K562 (cell line): ENCODE data around the gene TFPT. TPM values are rescaled to one million over a fixed set of nuclear protein-coding genes. Genes with fewer than 3 reads are reported as not detected.

ENCODE experiments used
- CBX3 ChIP-seq, 2 experiments: IDR thresholded peaks; 1 replicate in 1 of 2; 2 replicates in 1 of 2; pipeline ENCODE4 v1.6.1; 2012; ENCODE audit warnings: inconsistent platforms in 2 of 2, low read length in 2 of 2, borderline replicate concordance in 1 of 2, control low read depth in 1 of 2
- CHD2 ChIP-seq: IDR thresholded peaks from 2 replicates; pipeline ENCODE4 v1.6.1; 2011; ENCODE audit warnings: low read depth, low read length
- CXXC5 ChIP-seq: fragments of 250-450 bp; sonication (Bioruptor Pico); IDR thresholded peaks from 2 replicates; pipeline ENCODE4 v1.8.0; 2022; ENCODE audit warnings: inconsistent platforms, mild to moderate bottlenecking, moderate library complexity
- JUND ChIP-seq, 2 experiments: IDR thresholded peaks; 2 replicates in 1 of 2; 3 replicates in 1 of 2; pipeline ENCODE4 v1.6.1; 2011; ENCODE audit warnings: borderline replicate concordance in 2 of 2, low read depth in 2 of 2, low read length in 2 of 2, improper control_type of control experiment in 1 of 2, missing biosample characterization in 1 of 2, missing genetic modification characterization in 1 of 2, missing genetic modification reagents in 1 of 2
- NEUROD1 ChIP-seq: fragments of 150-350 bp; IDR thresholded peaks from 2 replicates; pipeline ENCODE4 v1.6.1; 2014; ENCODE audit warnings: borderline replicate concordance, low read length, low read depth; ENCODE audit not compliant: partially characterized antibody
- NFYB ChIP-seq: IDR thresholded peaks from 2 replicates; pipeline ENCODE4 v1.6.1; 2011; ENCODE audit warnings: mild to moderate bottlenecking, moderate library complexity; ENCODE audit not compliant: insufficient read length; ENCODE audit errors: extremely low read depth
- PHF8 ChIP-seq: fragments of 200-600 bp; sonication (generic); IDR thresholded peaks from 2 replicates; pipeline ENCODE4 v1.6.1; 2012; ENCODE audit warnings: mixed run types, mild to moderate bottlenecking, inconsistent platforms, low read length, moderate library complexity, borderline replicate concordance
- PHTF2 ChIP-seq: fragments of 250-450 bp; sonication (Bioruptor Pico); IDR thresholded peaks from 2 replicates; pipeline ENCODE4 v1.5.0; 2021; ENCODE audit warnings: mild to moderate bottlenecking
- SRF ChIP-seq, 2 experiments: fragments of 250-450, 450-650 bp in 1 of 2; sonication (Bioruptor Pico) in 1 of 2; sonication (generic) in 1 of 2; formaldehyde crosslinking; IDR thresholded peaks; 2 replicates each; pipeline versions ENCODE4 v1.5.0 to v1.5.1; 2020 to 2022; ENCODE audit warnings: mild to moderate bottlenecking in 1 of 2, missing genetic modification reagents in 1 of 2
- TFAM ChIP-seq: fragments of 250-450 bp; sonication (Bioruptor Pico); conservative IDR thresholded peaks from 2 replicates; pipeline ENCODE4 v1.5.0; 2021; ENCODE audit warnings: mild to moderate bottlenecking, moderate library complexity
- U2AF2 ChIP-seq: fragments of 200-400 bp; formaldehyde crosslinking; optimal IDR thresholded peaks from 2 replicates; pipeline ENCODE3; 2017; ENCODE audit warnings: low read depth, mild to moderate bottlenecking, low read length
- polyA plus RNA-seq, 8 experiments: library from polyadenylated mRNA; depleted of rRNA in 4 of 8; stranded (reverse) in 5 of 8; unstranded in 3 of 8; fragments of >200 nt; fragmentation: Nextera tagmentation in 2 of 8; fragmentation: Illumina TruSeq in 1 of 8; extraction: Ambion mirVana in 2 of 8; extraction: Trizol in 1 of 8; gene quantifications; 2 replicates each; pipeline versions ENCODE4 v1.2.1 to v1.2.3, GENCODE V29; 2011 to 2014; ENCODE audit warnings: inconsistent platforms in 1 of 8, missing spikeins in 1 of 8
- total RNA-seq, 7 experiments: library from RNA; depleted of rRNA in 6 of 7; stranded (reverse); fragments of >200 nt in 6 of 7; fragmentation: Illumina TruSeq in 2 of 7; extraction: Trizol in 2 of 7; gene quantifications; 2 replicates each; pipeline versions ENCODE4 v1.2.1 to v1.2.3, GENCODE V29; 2011 to 2021; ENCODE audit warnings: low replicate concordance in 1 of 7
- TF ChIP-seq, protein P1 (sequence below), 2 experiments: IDR thresholded peaks; 2 replicates each; pipeline ENCODE4 v1.6.1; 2011; ENCODE audit warnings: borderline replicate concordance in 1 of 2, control low read depth in 1 of 2, low read depth in 1 of 2, low read length in 1 of 2, mild to moderate bottlenecking in 1 of 2, mixed read lengths in 1 of 2, moderate library complexity in 1 of 2; ENCODE audit not compliant: insufficient read depth in 1 of 2, insufficient read length in 1 of 2, poor library complexity in 1 of 2, severe bottlenecking in 1 of 2; ENCODE audit errors: extremely low read depth in 1 of 2
- TF ChIP-seq, protein P2 (sequence below): sonication (generic); formaldehyde crosslinking; IDR thresholded peaks from 2 replicates; pipeline ENCODE4 v1.8.0; 2022; ENCODE audit warnings: mild to moderate bottlenecking, missing genetic modification reagents
- TF ChIP-seq, protein P3 (sequence below): fragments of 200-800 bp; sonication (Bioruptor generic); IDR thresholded peaks from 2 replicates; pipeline ENCODE4 v1.6.1; 2017; ENCODE audit warnings: missing genetic modification characterization, missing compliant biosample characterization
- TF ChIP-seq, protein P4 (sequence below): fragments of 450-650 bp; IDR thresholded peaks from 2 replicates; pipeline ENCODE4 v1.6.1; 2017; ENCODE audit warnings: antibody characterized with exemption

TFPT gene
- total and polyA plus RNA-seq, 9 of the 15 experiments (the other 6 are each of a cell fraction or from before 2014, with no cell fraction given): 0.72 to 16.4 (median 9.2) TPM

DNA sequence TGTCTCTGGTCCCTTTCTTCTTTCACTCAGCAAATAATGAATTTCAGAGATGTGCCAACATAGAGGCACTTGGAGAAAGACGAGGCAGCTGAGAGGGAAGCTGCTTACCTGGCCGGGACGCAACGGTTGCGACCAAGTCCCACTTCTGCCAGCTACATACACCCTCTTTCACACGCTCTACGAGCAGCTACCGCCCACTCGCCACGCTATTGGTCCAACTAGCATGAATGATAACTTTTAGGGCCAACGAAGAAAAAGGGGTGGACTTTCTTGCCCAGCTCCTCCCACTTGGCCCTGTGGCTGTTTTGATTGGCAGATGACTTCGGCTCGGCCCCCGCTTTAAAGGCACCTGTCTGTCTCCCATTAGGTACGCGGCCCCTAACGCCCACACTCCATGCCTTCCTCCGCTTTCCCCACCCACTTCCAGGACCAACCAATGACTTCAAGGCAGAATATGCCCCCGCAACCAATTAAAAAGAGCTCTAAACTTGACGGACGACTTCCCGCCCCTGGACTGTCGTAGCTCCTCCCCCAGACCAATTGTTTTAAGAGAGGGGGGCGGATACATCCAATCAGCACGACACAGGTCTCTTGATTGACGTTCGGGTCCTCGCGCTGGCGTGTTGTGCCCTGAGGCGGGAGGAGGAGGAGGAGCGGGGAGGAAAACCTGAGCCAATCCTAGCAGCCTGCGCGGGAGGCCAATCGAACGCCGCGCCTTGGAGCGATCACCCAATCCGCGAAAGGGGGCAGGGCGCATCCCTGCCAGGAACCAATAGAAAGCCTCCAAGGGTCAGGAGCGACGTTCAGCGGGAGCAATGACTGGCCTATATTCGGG lies 21.6 kb upstream of the TFPT start (continued):
- TF ChIP-seq CBX3 (IDR thresholded peaks at IDR 0.05; ENCODE audit: borderline replicate concordance in 1 of 2, low read length in 2 of 2) (no peak), NEUROD1 (peak; percentile 100), NFYB (peak; percentile 98), JUND (IDR thresholded peaks at IDR 0.05; ENCODE audit: borderline replicate concordance, low read depth, low read length) (0 out of 2 replicates have a peak, but pooled peaks have one; percentile 14), JUND (tag; IDR thresholded peaks at IDR 0.05; ENCODE audit: borderline replicate concordance, low read depth, low read length) (no peak), SRF (CRISPR knock-in tag; IDR thresholded peaks at IDR 0.05) (peak in 1 of 2 experiments; percentile 13; a peak in 1 of 4 replicates), U2AF2 (no peak), CHD2 (peak; percentile 93), CXXC5 (CRISPR knock-in tag) (no peak; the same call in none of the 2 replicates), TFAM (no peak), PHTF2 (no peak), PHF8 (peak; percentile 52; the same call in 1 of the 2 replicates)
- TF ChIP-seq, protein P1, sequence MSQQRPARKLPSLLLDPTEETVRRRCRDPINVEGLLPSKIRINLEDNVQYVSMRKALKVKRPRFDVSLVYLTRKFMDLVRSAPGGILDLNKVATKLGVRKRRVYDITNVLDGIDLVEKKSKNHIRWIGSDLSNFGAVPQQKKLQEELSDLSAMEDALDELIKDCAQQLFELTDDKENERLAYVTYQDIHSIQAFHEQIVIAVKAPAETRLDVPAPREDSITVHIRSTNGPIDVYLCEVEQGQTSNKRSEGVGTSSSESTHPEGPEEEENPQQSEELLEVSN (IDR thresholded peaks at IDR 0.05; ENCODE audit: borderline replicate concordance in 1 of 2, extremely low read depth in 1 of 2, insufficient read depth in 1 of 2, insufficient read length in 1 of 2, low read depth in 1 of 2, low read length in 1 of 2, poor library complexity in 1 of 2, severe bottlenecking in 1 of 2): peak; percentile 5 to 42
- TF ChIP-seq, protein P2, sequence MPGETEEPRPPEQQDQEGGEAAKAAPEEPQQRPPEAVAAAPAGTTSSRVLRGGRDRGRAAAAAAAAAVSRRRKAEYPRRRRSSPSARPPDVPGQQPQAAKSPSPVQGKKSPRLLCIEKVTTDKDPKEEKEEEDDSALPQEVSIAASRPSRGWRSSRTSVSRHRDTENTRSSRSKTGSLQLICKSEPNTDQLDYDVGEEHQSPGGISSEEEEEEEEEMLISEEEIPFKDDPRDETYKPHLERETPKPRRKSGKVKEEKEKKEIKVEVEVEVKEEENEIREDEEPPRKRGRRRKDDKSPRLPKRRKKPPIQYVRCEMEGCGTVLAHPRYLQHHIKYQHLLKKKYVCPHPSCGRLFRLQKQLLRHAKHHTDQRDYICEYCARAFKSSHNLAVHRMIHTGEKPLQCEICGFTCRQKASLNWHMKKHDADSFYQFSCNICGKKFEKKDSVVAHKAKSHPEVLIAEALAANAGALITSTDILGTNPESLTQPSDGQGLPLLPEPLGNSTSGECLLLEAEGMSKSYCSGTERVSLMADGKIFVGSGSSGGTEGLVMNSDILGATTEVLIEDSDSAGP (CRISPR knock-in tag): no peak
- TF ChIP-seq, protein P3, sequence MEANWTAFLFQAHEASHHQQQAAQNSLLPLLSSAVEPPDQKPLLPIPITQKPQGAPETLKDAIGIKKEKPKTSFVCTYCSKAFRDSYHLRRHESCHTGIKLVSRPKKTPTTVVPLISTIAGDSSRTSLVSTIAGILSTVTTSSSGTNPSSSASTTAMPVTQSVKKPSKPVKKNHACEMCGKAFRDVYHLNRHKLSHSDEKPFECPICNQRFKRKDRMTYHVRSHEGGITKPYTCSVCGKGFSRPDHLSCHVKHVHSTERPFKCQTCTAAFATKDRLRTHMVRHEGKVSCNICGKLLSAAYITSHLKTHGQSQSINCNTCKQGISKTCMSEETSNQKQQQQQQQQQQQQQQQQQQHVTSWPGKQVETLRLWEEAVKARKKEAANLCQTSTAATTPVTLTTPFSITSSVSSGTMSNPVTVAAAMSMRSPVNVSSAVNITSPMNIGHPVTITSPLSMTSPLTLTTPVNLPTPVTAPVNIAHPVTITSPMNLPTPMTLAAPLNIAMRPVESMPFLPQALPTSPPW (CRISPR knock-in tag): peak; percentile 90
- TF ChIP-seq, protein P4, sequence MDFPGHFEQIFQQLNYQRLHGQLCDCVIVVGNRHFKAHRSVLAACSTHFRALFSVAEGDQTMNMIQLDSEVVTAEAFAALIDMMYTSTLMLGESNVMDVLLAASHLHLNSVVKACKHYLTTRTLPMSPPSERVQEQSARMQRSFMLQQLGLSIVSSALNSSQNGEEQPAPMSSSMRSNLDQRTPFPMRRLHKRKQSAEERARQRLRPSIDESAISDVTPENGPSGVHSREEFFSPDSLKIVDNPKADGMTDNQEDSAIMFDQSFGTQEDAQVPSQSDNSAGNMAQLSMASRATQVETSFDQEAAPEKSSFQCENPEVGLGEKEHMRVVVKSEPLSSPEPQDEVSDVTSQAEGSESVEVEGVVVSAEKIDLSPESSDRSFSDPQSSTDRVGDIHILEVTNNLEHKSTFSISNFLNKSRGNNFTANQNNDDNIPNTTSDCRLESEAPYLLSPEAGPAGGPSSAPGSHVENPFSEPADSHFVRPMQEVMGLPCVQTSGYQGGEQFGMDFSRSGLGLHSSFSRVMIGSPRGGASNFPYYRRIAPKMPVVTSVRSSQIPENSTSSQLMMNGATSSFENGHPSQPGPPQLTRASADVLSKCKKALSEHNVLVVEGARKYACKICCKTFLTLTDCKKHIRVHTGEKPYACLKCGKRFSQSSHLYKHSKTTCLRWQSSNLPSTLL: peak; percentile 95
